Measurements from ENCODE around the gene HEXA. TPM values are rescaled to one million over a fixed set of nuclear protein-coding genes. Genes with fewer than 3 reads are reported as not detected.

Gene HEXA
- total and polyA plus RNA-seq, 5 donors: 66.6 to 98.1 (median 93.0) TPM

GRCh38 chr15:72377331-72377730, 1.5 kb upstream of the HEXA start:
- intact Hi-C loops (cut with DNase I): no loop called here
- Histone ChIP-seq H3K4me1 (ENCODE audit: control insufficient read depth, insufficient read depth, low read length) (peaks cover 5% of the 10 kb centered on the region), H3K4me3 (ENCODE audit: low read length) (no peak overlapping the region), H3K9me3 (ENCODE audit: control insufficient read depth, low read length) (no peaks in the 10 kb centered on the region), H3K27me3 (ENCODE audit: control insufficient read depth, insufficient read depth) (no peaks in the 10 kb centered on the region), H3K27ac (ENCODE audit: low read length) (no peak overlapping the region)
- ATAC-seq (no peak), DNase-seq (no peak)
- WGBS: 88% methylated on average over 1 of the region's 1 CpG

- H3K27ac ChIP-seq (ENCODE audit: low read length): peak overlapping the region; percentile 80
- DNase-seq (peak in 1 of 3 donors; percentile 42), ATAC-seq (peak; percentile 63 to 68)
- WGBS: under 1% methylated on average over 17 of the region's 17 CpGs
- H3K27me3 ChIP-seq (ENCODE audit: control insufficient read depth, insufficient read depth): no peaks in the 10 kb centered on the region
- no peaks in the 10 kb centered on the region for H3K9me3 ChIP-seq (ENCODE audit: control insufficient read depth, low read length)
- peak overlapping the region; percentile 65 for H3K4me3 ChIP-seq (ENCODE audit: low read length)
- peaks cover 5% of the 10 kb centered on the region for H3K4me1 ChIP-seq (ENCODE audit: control insufficient read depth, insufficient read depth, low read length)
- intact Hi-C loops (cut with DNase I): no loop called here
Observed at GRCh38 chr15:72375501-72375845, 341 bp downstream of the HEXA start.

- no peak for ATAC-seq
- Histone ChIP-seq H3K9me3 (ENCODE audit: control insufficient read depth, low read length) (no peaks in the 10 kb centered on the region), H3K4me1 (ENCODE audit: control insufficient read depth, insufficient read depth, low read length) (peaks cover 5% of the 10 kb centered on the region), H3K27ac (ENCODE audit: low read length) (no peak overlapping the region), H3K27me3 (ENCODE audit: control insufficient read depth, insufficient read depth) (no peaks in the 10 kb centered on the region), H3K4me3 (ENCODE audit: low read length) (no peak overlapping the region)
- DNase-seq: no peak
- intact Hi-C loops (cut with DNase I): no loop called here
Observed at GRCh38 chr15:72372361-72372760, 3.5 kb downstream of the HEXA start.

- peak; percentile 32 to 37 for ATAC-seq
- H3K27ac ChIP-seq (ENCODE audit: low read length): no peak overlapping the region
- no peaks in the 10 kb centered on the region for H3K9me3 ChIP-seq (ENCODE audit: control insufficient read depth, low read length)
- intact Hi-C loops (cut with DNase I): no loop called here
- DNase-seq: no peak
- H3K27me3 ChIP-seq (ENCODE audit: control insufficient read depth, insufficient read depth): no peaks in the 10 kb centered on the region
- no peak overlapping the region for H3K4me3 ChIP-seq (ENCODE audit: low read length)
- WGBS: 76% methylated on average over 1 of the region's 1 CpG
- peaks cover 5% of the 10 kb centered on the region for H3K4me1 ChIP-seq (ENCODE audit: control insufficient read depth, insufficient read depth, low read length)
Observed at GRCh38 chr15:72369964-72370363, 5.8 kb downstream of the HEXA start.

GRCh38 chr15:72368899-72369298, 6.9 kb downstream of the HEXA start:
- Histone ChIP-seq H3K27me3 (ENCODE audit: control insufficient read depth, insufficient read depth) (no peaks in the 10 kb centered on the region), H3K4me3 (ENCODE audit: low read length) (no peak overlapping the region), H3K27ac (ENCODE audit: low read length) (peak overlapping the region; percentile 57), H3K9me3 (ENCODE audit: control insufficient read depth, low read length) (no peaks in the 10 kb centered on the region), H3K4me1 (ENCODE audit: control insufficient read depth, insufficient read depth, low read length) (peaks cover 3% of the 10 kb centered on the region)
- intact Hi-C loops (cut with DNase I): no loop called here
- DNase-seq (peak; percentile 36 to 71 (median 60)), ATAC-seq (peak; percentile 73 to 80)
- 57% methylated on average over 2 of the region's 2 CpGs for WGBS

- DNase-seq: no peak
- no peak for ATAC-seq
- Histone ChIP-seq H3K27ac (ENCODE audit: low read length) (peak overlapping the region; percentile 57), H3K9me3 (ENCODE audit: control insufficient read depth, low read length) (no peaks in the 10 kb centered on the region), H3K4me1 (ENCODE audit: control insufficient read depth, insufficient read depth, low read length) (peaks cover 3% of the 10 kb centered on the region), H3K4me3 (ENCODE audit: low read length) (no peak overlapping the region), H3K27me3 (ENCODE audit: control insufficient read depth, insufficient read depth) (no peaks in the 10 kb centered on the region)
- 71% methylated on average over 2 of the region's 2 CpGs for WGBS
- intact Hi-C loops (cut with DNase I): no loop called here
Observed at GRCh38 chr15:72368325-72368724, 7.5 kb downstream of the HEXA start.

- 87% methylated on average over 1 of the region's 1 CpG for WGBS
- ATAC-seq (peak; percentile 35 to 62), DNase-seq (no peak)
- Histone ChIP-seq H3K9me3 (ENCODE audit: control insufficient read depth, low read length) (no peaks in the 10 kb centered on the region), H3K4me3 (ENCODE audit: low read length) (no peak overlapping the region), H3K27me3 (ENCODE audit: control insufficient read depth, insufficient read depth) (no peaks in the 10 kb centered on the region), H3K4me1 (ENCODE audit: control insufficient read depth, insufficient read depth, low read length) (peaks cover 3% of the 10 kb centered on the region), H3K27ac (ENCODE audit: low read length) (no peak overlapping the region)
- intact Hi-C loops (cut with DNase I): no loop called here
Observed at GRCh38 chr15:72365844-72366243, 10.0 kb downstream of the HEXA start.

- DNase-seq (no peak), ATAC-seq (no peak)
- Histone ChIP-seq H3K9me3 (ENCODE audit: control insufficient read depth, low read length) (no peaks in the 10 kb centered on the region), H3K4me1 (ENCODE audit: control insufficient read depth, insufficient read depth, low read length) (peaks cover 3% of the 10 kb centered on the region), H3K27me3 (ENCODE audit: control insufficient read depth, insufficient read depth) (no peaks in the 10 kb centered on the region), H3K4me3 (ENCODE audit: low read length) (no peak overlapping the region), H3K27ac (ENCODE audit: low read length) (no peak overlapping the region)
- 94% methylated on average over 1 of the region's 1 CpG for WGBS
- intact Hi-C loops (cut with DNase I): no loop called here
Observed at GRCh38 chr15:72361176-72361575, 14.6 kb downstream of the HEXA start.

- intact Hi-C loops (cut with DNase I): no loop called here
- H3K9me3 ChIP-seq (ENCODE audit: control insufficient read depth, low read length): no peaks in the 10 kb centered on the region
- peak overlapping the region; percentile 12 for H3K27ac ChIP-seq (ENCODE audit: low read length)
- 38% methylated on average over 7 of the region's 7 CpGs for whole genome bisulfite sequencing
- no peak overlapping the region for H3K4me3 ChIP-seq (ENCODE audit: low read length)
- DNase-seq (peak; percentile 53 to 71 (median 67)), ATAC-seq (peak; percentile 86 to 91)
- peaks cover 3% of the 10 kb centered on the region for H3K4me1 ChIP-seq (ENCODE audit: control insufficient read depth, insufficient read depth, low read length)
- no peaks in the 10 kb centered on the region for H3K27me3 ChIP-seq (ENCODE audit: control insufficient read depth, insufficient read depth)
Observed at GRCh38 chr15:72358650-72359171, 17.1 kb downstream of the HEXA start.

- intact Hi-C loops (cut with DNase I): no loop called here
- DNase-seq (no peak), ATAC-seq (no peak)
- WGBS: 77% methylated on average over 3 of the region's 3 CpGs
- H3K4me3 ChIP-seq (ENCODE audit: low read length): no peak overlapping the region
- H3K27me3 ChIP-seq (ENCODE audit: control insufficient read depth, insufficient read depth): no peaks in the 10 kb centered on the region
- no peak overlapping the region for H3K27ac ChIP-seq (ENCODE audit: low read length)
- peaks cover 3% of the 10 kb centered on the region for H3K4me1 ChIP-seq (ENCODE audit: control insufficient read depth, insufficient read depth, low read length)
- H3K9me3 ChIP-seq (ENCODE audit: control insufficient read depth, low read length): no peaks in the 10 kb centered on the region
Observed at GRCh38 chr15:72358121-72358520, 17.7 kb downstream of the HEXA start.

GRCh38 chr15:72354496-72354895, 21.3 kb downstream of the HEXA start:
- 94% methylated on average over 1 of the region's 1 CpG for WGBS
- no peak overlapping the region for H3K4me3 ChIP-seq (ENCODE audit: low read length)
- peaks cover 3% of the 10 kb centered on the region for H3K4me1 ChIP-seq (ENCODE audit: control insufficient read depth, insufficient read depth, low read length)
- DNase-seq (no peak), ATAC-seq (no peak)
- H3K27ac ChIP-seq (ENCODE audit: low read length): no peak overlapping the region
- no peaks in the 10 kb centered on the region for H3K27me3 ChIP-seq (ENCODE audit: control insufficient read depth, insufficient read depth)
- H3K9me3 ChIP-seq (ENCODE audit: control insufficient read depth, low read length): no peaks in the 10 kb centered on the region
- intact Hi-C loops (cut with DNase I): no loop called here

GRCh38 chr15:72353266-72353665, 22.5 kb downstream of the HEXA start:
- WGBS: 97% methylated on average over 2 of the region's 2 CpGs
- intact Hi-C loops (cut with DNase I): no loop called here
- Histone ChIP-seq H3K9me3 (ENCODE audit: control insufficient read depth, low read length) (no peaks in the 10 kb centered on the region), H3K4me1 (ENCODE audit: control insufficient read depth, insufficient read depth, low read length) (no peaks in the 10 kb centered on the region), H3K27ac (ENCODE audit: low read length) (no peak overlapping the region), H3K4me3 (ENCODE audit: low read length) (no peak overlapping the region), H3K27me3 (ENCODE audit: control insufficient read depth, insufficient read depth) (no peaks in the 10 kb centered on the region)
- ATAC-seq (no peak), DNase-seq (no peak)
